Stimulated activated CD4-positive, alpha-beta T cell treated with anti-CD3 and anti-CD28 coated beads, Interleukin-12 subunit alpha, Interleukin-12 subunit beta, amount 100 ng/mL, for 48 hours (primary cell): Measurements from ENCODE around the gene METTL1.
"Not testable (repeated sequence)": the region's sequence is repeated elsewhere in the genome, so short reads cannot be mapped to it uniquely, and the experiment has no call there.

Source experiments
- DNase-seq, 3 donors: peaks; one replicate each; pipeline ENCODE4 v3.0.0-alpha.2; 2020; ENCODE audit warnings: low read depth in 2 of 3, low spot score in 1 of 3

Gene METTL1

DNA sequence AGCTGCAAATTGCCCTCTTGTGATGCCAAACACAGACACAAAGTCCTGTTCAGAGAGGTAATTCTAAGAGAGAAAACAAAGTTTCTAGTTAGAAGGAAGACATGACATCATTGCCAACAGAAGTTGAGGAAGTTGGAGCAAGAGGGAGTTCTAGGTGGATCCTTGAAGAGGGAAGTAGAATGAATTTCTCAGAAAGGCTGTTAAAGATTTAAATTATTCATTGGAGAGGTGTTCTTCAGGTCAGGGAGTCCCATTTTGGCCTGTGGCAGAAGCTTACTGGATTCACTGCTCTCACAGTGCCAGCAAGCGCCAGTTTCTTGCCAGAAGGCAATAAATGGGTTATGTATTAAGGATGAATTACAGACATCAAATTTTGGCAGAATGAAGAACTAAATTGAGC is 26.0 kb upstream of the METTL1 start:
- no peak for DNase-seq

DNA sequence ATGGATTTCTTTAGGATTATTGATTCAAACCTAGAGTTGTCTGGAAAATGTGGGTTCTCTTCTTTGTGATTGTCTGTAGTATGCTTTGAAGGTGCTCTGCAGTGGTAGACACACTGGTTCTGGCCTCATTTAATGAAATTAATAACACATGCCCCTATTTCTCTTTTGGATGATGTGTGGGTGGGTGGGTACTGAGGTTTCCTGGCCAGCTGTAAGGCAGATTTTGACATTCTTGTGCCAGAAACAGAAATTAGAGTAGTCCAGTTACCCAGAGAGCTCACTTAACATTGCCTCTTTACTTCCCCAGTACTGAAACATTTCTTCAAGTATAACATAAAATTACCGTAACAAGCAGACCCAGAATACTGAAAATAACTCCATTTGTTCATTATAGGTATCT is 25.1 kb upstream of the METTL1 start:
- no peak for DNase-seq

DNA sequence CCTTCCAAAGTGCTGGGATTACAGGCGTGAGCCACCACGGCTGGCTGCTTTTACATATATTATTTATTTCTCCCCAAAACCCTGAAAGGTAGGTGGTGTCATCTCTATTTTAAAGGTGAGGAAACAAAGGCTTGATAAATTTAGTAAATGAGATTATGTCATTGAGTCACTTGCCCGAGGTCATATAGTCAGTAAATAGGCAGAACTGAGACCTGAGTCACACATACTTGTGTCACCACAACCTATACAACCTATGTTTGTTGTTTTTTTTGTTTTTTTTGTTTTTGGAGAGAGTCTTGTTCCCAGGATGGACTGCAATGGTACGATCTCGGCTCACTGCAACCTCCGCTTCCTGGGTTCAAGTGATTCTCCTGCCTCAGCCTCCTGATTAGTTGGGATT is 23.4 kb upstream of the METTL1 start:
- no peak for DNase-seq

DNA sequence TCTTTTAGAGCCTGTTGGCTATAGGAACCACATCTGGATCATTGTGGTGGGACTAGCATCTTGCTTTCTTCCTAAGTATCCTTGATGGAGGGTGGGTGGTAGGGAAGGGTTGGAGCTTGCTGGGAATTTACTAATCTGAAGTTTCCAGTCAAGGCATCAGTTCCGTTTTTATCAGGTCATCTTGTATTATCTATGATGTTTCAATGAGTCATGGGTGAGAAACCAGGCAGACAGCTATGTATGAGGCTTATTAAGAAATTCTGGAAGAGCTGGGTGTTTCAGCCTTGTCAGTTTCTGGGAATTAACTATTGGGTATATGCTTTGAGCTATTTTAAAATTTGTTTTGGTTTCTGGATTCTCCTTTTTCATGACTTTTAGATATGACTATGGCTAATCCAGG is 22.0 kb upstream of the METTL1 start:
- no peak for DNase-seq

DNA sequence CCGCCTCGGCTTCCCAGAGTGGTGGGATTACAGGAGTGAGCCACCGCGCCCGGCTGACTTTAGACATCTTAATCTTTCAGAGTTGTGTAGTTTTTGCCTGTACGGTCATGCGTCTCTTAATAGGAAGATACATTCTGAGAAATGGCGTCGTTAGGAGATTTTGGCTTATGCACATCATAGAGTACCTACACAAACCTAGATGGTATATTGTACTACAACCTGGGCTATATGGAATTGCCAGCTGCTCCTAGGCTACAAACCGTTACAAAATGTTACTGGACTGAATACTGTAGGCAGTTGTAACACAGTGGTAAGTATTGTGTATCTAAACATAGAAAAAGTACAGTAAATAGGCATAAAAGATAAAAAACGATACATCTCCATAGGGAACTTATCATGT is 12.0 kb upstream of the METTL1 start:
- no peak for DNase-seq

DNA sequence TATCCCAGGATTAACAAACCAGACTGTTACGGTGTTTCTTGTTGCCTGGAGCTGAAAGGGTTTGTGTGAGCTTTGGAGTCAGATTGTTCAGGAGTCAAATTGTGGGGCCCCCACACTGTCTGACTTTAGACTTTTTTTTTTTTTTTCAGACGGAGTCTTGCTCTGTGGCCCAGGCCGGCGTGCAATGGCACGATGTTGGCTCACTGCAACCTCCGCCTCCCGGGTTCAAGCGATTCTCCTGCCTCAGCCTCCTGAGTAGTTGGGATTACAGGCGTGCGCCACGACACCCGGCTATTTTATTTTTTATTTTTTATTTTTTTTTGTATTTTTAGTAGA is 11.5 kb upstream of the METTL1 start:
- no peak for DNase-seq

DNA sequence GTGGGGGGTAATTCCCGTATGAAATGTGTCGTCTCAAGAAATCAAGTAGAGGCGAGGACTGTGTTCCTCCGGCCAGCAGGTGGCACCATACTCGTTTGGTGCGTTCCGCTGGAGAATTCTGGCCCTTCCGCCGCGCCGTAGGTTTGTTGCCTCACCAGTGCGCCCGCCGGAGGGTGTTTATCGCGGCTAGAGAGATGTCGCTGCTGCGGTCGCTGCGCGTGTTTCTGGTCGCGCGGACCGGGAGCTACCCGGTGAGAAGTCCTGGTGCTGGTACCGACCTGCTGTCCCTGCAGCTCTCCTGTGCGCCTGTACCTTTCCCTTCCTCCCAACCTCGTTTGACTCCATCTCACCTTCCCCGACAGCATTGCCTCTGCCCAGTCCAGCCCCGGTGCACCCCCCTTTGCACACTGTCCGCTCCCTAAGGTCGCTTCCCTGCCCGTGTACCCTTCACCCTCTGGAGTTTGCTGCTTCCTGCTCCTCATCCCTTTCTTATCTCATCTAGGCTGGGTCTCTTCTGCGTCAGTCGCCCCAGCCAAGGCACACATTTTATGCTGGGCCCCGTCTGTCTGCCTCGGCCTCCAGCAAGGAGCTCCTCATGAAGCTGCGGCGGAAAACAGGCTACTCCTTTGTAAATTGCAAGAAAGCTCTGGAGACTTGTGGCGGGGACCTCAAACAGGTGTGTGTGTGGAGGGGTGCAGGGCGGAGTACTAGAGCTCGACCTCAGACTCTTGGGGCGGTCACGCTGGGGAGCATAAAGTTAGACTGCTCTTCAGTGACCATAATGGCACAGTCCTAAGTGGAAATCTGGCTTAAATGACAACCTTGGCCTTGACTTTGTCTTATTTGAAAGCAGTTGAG is 10.9 kb upstream of the METTL1 start, which contains the start of gene TSFM:
TSFM (plus strand) TSS at position 180 of the 858 bp plus-strand sequence; CDS start at position 195, 15 bp downstream.
- DNase-seq = peak; percentile 93 to 98 (median 97)

DNA sequence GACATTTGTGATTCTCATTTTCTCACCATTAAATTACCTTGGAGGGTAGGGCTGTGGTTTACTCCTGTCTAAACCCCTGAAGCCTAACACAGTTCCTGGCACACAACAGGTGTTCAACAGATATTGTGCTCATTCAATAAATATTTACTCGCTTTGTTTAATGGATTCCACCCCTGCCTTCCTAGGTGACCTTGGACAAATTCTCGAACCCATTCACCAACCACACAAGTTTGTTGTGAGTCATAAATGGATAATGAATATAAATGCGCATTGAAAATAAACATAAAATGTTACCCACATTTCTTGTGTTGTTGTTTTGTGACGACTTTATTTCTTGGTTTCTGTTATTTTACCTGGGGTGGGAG is 10.3 kb upstream of the METTL1 start:
- DNase-seq = no peak

DNA sequence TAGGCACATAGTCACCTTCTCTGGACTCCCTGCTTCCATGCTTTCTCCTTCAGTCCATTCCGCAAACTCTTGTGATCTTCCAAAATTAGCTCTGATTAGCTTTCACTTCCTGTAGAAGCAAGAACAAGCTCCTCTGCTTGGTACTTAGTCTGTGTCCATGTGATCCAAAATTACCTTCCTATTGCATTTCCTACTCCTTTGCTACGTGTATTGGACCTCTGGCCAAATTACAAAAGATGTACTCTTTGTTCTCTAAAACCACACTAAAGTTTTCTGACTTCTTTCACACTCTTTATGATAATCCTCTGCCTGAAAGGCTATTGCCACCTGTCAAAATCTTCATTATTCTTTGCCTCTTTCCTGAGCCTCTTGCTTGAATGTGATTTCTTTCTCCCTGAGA is 9.9 kb upstream of the METTL1 start:
- DNase-seq = no peak

DNA sequence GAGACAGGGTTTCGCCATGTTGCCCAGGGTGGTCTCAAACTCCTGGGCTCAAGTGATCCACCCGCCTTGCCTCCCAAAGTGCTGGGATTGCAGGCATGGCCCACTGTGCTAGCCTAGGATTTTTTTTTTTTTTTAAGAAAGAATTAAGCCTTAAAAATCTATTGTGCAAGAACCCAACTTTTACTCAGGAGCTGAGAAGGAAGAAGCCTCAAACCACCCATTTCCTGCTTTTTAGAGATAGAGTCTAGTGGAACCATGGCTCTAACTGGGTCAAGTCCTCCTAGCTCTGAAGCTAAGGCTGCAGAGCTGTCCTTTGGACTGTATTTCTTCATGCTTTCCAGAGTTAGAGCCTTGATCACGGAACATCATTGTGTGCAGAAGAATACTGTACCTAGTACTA is 9.3 kb upstream of the METTL1 start:
- no peak for DNase-seq

DNA sequence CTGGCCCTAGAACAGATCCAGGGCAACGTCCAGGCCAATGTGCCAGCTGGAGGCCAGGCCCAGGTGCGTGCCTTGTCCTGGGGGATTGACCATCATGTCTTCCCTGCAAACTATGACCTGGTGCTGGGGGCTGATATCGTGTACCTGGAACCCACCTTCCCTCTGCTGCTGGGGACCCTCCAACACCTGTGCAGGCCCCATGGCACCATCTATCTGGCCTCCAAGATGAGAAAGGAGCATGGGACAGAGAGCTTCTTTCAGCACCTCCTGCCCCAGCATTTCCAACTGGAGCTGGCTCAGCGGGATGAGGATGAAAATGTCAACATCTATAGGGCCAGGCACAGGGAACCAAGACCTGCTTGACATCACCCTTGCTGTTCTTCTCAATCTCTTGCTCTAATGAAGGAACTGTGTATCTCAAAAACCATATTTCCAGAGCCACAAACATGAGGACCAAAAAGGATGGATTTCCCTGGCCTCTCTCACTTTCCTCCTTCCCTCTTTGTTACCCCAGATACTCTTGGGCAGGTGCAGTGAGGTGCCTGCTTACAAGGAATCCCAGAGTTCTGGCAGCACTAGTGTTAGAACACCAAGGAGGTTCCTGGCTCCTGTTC is 8.5 kb upstream of the METTL1 start:
- no peak for DNase-seq

DNA sequence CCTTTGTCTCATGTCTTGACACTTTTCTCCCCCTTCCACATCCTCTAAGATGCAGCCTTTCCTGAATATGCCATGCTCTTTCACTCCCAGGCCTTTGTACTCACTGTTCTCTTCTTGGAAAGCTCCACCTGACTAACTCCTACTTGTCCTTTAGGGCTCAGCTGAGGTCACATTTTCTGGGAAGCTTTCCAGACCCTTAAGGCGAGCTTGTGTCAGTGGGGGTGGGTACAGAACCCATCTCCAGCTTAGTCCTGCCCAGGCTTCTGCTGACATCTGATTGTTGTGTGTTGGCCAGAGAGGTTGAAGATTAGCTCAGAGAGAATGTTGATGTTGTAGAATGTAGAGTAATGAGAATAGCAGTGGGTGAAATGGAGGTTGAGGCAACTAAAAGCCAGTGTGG is 7.8 kb upstream of the METTL1 start:
- DNase-seq = no peak

DNA sequence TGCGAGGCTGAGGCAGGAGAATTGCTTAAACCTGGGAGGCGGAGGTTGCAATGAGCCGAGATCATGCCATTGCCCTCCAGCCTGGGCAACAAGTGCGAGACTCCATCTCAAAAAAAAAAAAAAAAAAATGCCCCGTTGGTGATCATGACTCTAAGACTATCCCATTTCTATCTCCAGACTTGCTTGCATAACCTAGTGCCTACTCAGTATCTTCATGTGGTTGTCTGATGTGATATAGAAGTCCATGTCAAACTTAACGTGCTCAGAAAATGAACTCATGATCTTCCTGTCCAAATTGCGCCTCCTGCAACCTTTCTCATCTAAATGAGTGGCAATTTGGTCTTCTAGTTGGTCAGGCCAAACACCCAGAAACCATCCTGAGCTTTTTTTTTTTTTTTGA is 6.0 kb upstream of the METTL1 start:
- DNase-seq = no peak

DNA sequence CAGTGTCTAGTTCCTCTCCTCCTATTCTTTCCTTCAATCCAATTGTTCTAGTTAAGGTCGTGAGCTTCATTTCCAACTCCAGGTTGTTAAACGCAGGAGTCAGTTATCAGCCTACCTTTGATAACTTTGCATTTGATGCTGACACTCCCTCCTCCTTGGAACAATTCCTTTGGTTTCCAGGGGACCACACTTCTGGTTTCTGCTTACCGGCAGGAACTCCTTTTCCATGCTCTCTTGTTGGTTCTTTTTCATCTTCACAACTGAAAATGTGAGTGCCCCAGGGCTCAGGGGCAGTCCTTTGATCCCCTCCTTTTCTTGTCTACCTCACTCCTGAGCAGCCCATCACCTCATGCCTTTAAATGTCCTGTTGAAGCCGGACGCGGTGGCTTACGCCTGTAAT is 5.5 kb upstream of the METTL1 start:
- DNase-seq = no peak

DNA sequence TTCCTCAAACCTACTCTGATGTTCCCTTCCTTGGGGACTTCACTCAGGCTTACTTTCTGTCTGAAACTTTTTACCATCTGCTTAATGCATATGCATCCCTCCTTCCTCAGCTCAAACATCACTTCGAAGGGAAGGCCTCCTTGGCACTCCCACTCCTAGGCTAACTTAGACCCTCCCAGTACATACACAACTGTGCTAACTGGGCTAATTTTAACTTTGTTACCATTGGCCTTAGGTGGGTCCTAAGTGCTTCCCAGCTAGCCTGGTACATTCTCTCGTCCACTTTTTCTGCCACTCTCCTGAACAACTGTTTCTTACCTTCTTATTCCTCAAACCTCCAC is 4.3 kb upstream of the METTL1 start:
- DNase-seq = no peak

DNA sequence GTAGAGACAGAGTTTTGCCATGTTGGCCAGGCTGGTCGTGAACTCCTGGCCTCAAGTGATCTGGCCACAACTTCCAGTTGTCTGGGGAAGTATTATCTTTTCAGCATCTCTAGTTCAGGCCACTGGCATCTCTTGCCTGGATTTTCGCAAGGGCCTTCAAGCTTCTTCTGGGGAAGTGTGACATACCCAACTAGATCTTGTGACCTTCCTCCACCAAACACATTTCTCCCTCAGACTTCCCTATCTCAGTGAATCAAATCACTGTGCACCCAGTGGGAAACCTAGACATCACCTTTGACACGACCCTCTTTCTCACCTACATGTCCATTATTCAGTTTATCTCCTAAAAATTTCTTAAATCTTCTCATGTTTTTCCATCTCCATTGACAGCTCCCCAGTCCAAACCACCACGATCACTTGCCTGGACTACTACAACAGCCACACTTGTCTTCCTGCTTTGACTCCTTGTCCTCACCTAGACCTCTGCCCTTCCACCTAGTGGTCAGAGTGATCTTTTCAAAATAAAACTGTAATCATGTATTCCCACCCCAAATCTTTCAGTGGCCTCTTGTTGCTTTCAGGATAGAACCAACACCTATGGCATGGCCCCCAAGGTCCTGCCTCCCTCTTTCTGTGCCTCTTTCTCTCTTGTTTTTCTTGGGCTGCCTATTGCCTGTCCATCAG is 3.8 kb upstream of the METTL1 start:
- no peak for DNase-seq

DNA sequence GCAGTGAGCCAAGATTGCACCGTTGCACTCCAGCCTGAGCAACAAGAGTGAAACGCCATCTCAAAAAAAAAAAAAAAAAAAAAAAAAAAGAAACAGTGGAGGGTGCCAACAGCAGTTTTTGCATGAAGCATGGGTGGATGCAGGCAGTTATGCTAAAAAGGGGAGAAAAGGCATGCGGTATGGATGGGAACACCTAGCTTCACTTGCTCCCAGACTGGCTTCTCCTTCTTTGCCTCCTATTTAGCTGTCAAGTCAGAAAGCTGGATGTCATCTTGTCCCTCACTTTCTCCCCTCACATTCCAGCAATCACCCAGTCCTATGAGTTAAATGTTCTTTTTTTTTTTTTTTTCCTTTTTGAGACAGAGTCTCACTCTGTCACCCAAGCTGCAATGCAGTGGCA is 3.1 kb upstream of the METTL1 start:
- DNase-seq = no peak

DNA sequence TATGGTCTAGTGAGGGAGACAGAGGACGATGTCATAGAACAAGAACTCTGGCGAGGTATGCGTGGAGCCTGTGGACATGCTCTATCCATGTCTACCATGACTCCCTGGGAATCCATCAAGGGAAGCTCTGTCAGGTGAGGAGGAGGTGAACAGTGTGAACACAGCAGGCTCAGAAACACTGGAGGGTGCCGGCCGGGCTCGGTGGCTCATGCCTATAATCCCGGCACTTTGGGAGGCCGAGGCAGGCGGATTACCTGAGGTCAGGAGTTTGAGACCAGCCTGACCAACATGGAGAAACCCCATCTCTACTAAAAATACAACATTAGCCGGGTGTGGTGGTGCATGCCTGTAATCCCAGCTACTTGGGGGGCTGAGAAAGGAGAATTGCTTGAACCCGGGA is 2.7 kb upstream of the METTL1 start:
- DNase-seq = not testable (repeated sequence)

DNA sequence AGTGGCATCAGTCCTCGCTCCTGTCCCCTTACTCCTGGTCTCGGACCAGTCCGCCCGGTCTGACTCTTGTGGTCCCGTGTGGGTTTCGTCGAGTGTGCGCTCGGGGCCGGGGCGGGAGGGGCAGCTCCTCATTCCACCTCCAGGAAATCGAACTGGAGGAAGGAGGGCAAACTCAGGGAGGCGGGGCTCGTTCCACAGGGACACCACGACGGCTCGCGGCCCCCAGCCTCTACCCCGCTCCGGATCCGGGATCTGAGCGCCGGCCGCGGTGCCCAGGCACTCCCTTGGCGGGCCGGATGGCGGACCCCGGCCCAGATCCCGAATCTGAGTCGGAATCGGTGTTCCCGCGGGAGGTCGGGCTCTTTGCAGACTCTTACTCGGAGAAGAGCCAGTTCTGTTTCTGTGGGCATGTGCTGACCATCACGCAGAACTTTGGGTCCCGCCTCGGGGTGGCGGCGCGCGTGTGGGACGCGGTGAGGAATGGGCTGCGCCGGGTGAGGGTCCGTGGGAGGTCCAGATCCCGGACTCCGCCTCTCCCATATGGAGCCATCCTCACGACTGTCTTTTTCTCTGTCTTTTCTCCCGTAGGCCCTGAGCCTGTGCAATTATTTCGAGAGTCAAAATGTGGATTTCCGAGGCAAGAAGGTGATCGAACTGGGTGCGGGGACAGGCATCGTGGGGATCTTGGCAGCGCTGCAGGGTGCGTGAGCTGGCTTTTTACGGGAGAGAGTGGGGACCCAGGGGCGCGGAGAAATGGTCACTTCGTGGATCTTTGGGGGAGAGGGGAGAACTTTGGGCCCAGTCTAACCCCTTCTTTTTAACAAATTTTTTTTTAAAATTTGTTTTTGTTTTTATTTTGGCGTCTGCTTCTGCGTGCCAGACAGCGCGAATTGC is 771 bp upstream of the METTL1 start, which contains the start of gene EEF1AKMT3:
EEF1AKMT3 (plus strand) TSS at position 186 of the 894 bp plus-strand sequence; CDS start at position 297, 111 bp downstream.
- DNase-seq = peak in 1 of 3 donors; percentile 54

DNA sequence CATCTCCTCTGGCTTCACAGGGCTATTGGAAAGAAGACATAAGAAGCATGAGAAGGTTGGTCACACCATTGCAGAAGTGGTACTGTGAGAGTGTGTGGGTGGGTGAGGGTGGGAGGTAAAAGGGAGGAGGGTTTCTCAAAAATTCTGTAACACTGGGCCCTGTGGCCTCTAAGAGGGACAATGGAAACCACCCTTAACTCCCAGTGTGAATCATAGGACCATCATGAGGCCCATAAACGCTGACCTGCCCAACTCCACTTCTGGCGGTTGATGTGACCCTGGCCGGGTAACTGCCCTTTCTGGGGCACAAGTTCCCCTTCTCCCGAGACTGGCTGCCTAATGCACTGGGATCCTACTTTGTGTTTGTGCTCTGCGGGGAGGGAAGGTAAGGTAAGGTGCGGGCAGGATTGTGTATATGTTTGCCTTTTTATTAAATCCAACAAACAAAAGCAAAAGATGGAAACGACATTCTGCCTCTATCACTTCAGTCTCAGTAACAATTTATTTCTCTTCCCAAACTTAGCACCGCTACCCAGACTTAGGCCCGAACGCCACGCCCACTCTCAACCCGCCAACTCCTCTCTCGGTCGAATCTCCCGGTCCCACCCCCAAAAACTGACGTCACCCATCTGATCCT is 551 bp downstream of the METTL1 start:
- peak; percentile 86 to 91 (median 88) for DNase-seq

DNA sequence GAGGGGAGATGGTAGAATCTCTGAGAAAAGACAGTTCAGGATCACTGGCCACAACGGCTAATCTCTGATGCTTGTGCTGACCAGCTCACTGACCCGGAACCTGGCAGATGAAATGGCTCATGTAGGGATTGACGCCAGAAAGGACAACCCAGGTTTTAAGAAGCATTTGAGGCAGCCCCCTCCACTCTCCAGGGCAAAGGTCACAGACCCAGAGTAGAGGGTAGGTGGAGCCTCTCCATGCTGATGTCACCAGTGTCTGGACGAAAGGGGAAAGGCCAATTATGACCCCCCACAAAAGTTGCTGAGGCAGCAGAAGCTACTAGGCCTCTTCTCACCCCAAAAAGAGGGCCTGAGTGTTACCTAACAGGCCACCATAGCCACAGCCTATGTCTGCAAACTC is 1.2 kb downstream of the METTL1 start:
- DNase-seq = no peak
